Measurements from ENCODE around the gene LTBR. TPM values are rescaled to one million over a fixed set of nuclear protein-coding genes. Genes with fewer than 3 reads are reported as not detected.
A peak's percentile ranks its signal among the peaks of the same experiment; 100 is the strongest.

The LTBR gene
- total and polyA plus RNA-seq, 2 of the 4 experiments (the other 2 are of a cell fraction) = 19.7 to 62.5 TPM

- no peak for TF ChIP-seq FOS (IDR thresholded peaks at IDR 0.05; ENCODE audit: low read depth, low read length)
Measured at GRCh38 chr12:6374028-6374785, 9.8 kb upstream of the LTBR start (continued).

DNA sequence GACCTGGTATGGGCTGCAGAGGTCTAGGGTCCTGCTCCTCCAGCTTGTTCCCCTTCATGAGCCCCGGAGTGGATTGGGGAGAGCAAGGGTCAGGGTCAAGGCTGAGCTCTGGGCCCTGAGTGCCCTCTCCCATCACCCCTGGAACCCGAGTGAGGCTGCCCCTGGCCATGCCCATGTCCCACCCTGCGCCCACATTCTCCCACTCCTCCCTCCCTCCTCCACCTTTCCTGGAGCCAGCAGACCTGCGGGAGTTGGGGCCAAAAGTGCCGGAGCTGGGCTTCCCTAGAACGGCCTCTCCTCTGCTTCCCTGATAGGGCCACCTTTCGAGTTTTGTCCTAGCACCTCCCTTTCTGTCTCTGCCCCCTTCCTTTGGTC, 9.2 kb upstream of the LTBR start:
- no peak overlapping the region for H2AK5ac ChIP-seq (ENCODE audit: low read depth, low read length)
- BruUV-seq (replicated peaks) = no TSS peak
- H3K27ac ChIP-seq (ENCODE audit: insufficient read depth, low read length) = no peak overlapping the region
- H4K8ac ChIP-seq (ENCODE audit: low read depth in 2 of 2, low read length in 2 of 2) = no peak overlapping the region
- no peaks in the 10 kb centered on the region for H3K36me3 ChIP-seq (ENCODE audit: control insufficient read depth, insufficient read depth, low read length)
- no peaks in the 10 kb centered on the region for H4K20me1 ChIP-seq (ENCODE audit: insufficient read depth, low read length)
- no peak overlapping the region for H3K18ac ChIP-seq (ENCODE audit: low read depth, low read length)
- H2BK120ac ChIP-seq (ENCODE audit: low read depth, low read length) = no peak overlapping the region
- H3K4me2 ChIP-seq (ENCODE audit: low read depth, low read length) = no peak overlapping the region
- H2AK9ac ChIP-seq (replicated peaks; ENCODE audit: low read depth, low read length, poor library complexity) = no peak overlapping the region
- ATAC-seq (ENCODE audit: low read depth) = no peak
- intact Hi-C loops (cut with micrococcal nuclease) (no loop called here), in situ Hi-C loops (cut with MboI; ENCODE audit: low sequenced_read_pairs) (loop anchor here (5.0 kb wide), 1 partner anchor 37 kb away; no protein-coding TSS in a partner anchor), dilution Hi-C loops (cut with HindIII; ENCODE audit: low sequenced_read_pairs, unreplicated experiment) (no loop called here)
- H2BK5ac ChIP-seq (ENCODE audit: low read depth, low read length, poor library complexity, severe bottlenecking) = no peak overlapping the region
- H3K4ac ChIP-seq (ENCODE audit: low read depth, low read length) = peak overlapping the region; percentile 62; the same call in 1 of the 2 replicates
- H2BK15ac ChIP-seq (ENCODE audit: low read depth, low read length) = no peak overlapping the region
- no peak overlapping the region for H3K23ac ChIP-seq (ENCODE audit: low read depth, low read length)
- no peaks in the 10 kb centered on the region for H3K27me3 ChIP-seq (ENCODE audit: control insufficient read depth, insufficient read depth, low read length)
- DNase-seq = no peak
- no peak overlapping the region for H3K56ac ChIP-seq (ENCODE audit: extremely low read depth, insufficient read depth, low read length)
- peaks cover 20% of the 10 kb centered on the region for H3K9me1 ChIP-seq (ENCODE audit: insufficient read depth, low read length)
- no peak overlapping the region for H4K5ac ChIP-seq (ENCODE audit: low read depth, low read length)
- H3K4me1 ChIP-seq (ENCODE audit: control insufficient read depth, insufficient read depth, low read length) = peaks cover 33% of the 10 kb centered on the region
- no peak overlapping the region for H2AFZ ChIP-seq (replicated peaks; ENCODE audit: low read length, poor library complexity)
- H3K14ac ChIP-seq (replicated peaks; ENCODE audit: low read depth, low read length) = no peak overlapping the region
- WGBS, 2 experiments (ENCODE audit: extremely low coverage in 2 of 2, insufficient read length in 1 of 2) = 86% methylated on average over 5 of the region's 7 CpGs; no CpG with 5 or more reads in 1 of the 2 experiments
- ChIA-PET CTCF (interaction anchor here (0.6 to 1.8 kb wide), 2 partner anchors 40 to 282 kb away, joined by 3 to 5 read pairs; no protein-coding TSS in a partner anchor), POLR2A (ENCODE audit: unreplicated experiment) (no interaction called here)
- H3K9me3 ChIP-seq (ENCODE audit: control insufficient read depth, insufficient read depth, low read length) = no peaks in the 10 kb centered on the region
- H2BK20ac ChIP-seq (ENCODE audit: low read depth, low read length) = no peak overlapping the region
- no peak overlapping the region for H3K4me3 ChIP-seq (ENCODE audit: insufficient read depth, low read depth, low read length)
- peak overlapping the region; percentile 27; the same call in 1 of the 2 replicates for H4K91ac ChIP-seq (ENCODE audit: insufficient read depth, low read depth, low read length)
- no peak overlapping the region for H3K9ac ChIP-seq (ENCODE audit: low read depth, low read length)
- H3K79me1 ChIP-seq (ENCODE audit: low read depth in 1 of 2, low read length in 2 of 2) = no peaks in the 10 kb centered on the region; a peak in 1 of 4 replicates
- TF ChIP-seq NFE2L2 (IDR thresholded peaks at IDR 0.05; ENCODE audit: low read depth, low read length) (no peak), MXI1 (IDR thresholded peaks at IDR 0.05; ENCODE audit: borderline replicate concordance, low read depth, low read length) (no peak), BHLHE40 (IDR thresholded peaks at IDR 0.05; ENCODE audit: low read depth, low read length) (no peak), SMC3 (IDR thresholded peaks at IDR 0.05; ENCODE audit: low read depth, low read length) (no peak), CHD1 (IDR thresholded peaks at IDR 0.05; ENCODE audit: low read depth, low read length) (no peak), RAD21 (IDR thresholded peaks at IDR 0.05; ENCODE audit: low read length) (no peak), MAZ (IDR thresholded peaks at IDR 0.05; ENCODE audit: borderline replicate concordance, low read depth, low read length) (no peak), CEBPB (IDR thresholded peaks at IDR 0.05; ENCODE audit: low read depth, low read length) (no peak), MAFK (IDR thresholded peaks at IDR 0.05; ENCODE audit: low read depth, low read length) (no peak)
- TF ChIP-seq, protein P1, sequence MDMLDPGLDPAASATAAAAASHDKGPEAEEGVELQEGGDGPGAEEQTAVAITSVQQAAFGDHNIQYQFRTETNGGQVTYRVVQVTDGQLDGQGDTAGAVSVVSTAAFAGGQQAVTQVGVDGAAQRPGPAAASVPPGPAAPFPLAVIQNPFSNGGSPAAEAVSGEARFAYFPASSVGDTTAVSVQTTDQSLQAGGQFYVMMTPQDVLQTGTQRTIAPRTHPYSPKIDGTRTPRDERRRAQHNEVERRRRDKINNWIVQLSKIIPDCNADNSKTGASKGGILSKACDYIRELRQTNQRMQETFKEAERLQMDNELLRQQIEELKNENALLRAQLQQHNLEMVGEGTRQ (IDR thresholded peaks at IDR 0.05; ENCODE audit: low read depth, low read length) = no peak
- TF ChIP-seq, protein P2, sequence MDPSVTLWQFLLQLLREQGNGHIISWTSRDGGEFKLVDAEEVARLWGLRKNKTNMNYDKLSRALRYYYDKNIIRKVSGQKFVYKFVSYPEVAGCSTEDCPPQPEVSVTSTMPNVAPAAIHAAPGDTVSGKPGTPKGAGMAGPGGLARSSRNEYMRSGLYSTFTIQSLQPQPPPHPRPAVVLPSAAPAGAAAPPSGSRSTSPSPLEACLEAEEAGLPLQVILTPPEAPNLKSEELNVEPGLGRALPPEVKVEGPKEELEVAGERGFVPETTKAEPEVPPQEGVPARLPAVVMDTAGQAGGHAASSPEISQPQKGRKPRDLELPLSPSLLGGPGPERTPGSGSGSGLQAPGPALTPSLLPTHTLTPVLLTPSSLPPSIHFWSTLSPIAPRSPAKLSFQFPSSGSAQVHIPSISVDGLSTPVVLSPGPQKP (IDR thresholded peaks at IDR 0.05; ENCODE audit: borderline replicate concordance, low read depth, low read length) = no peak
- TF ChIP-seq, protein P3, sequence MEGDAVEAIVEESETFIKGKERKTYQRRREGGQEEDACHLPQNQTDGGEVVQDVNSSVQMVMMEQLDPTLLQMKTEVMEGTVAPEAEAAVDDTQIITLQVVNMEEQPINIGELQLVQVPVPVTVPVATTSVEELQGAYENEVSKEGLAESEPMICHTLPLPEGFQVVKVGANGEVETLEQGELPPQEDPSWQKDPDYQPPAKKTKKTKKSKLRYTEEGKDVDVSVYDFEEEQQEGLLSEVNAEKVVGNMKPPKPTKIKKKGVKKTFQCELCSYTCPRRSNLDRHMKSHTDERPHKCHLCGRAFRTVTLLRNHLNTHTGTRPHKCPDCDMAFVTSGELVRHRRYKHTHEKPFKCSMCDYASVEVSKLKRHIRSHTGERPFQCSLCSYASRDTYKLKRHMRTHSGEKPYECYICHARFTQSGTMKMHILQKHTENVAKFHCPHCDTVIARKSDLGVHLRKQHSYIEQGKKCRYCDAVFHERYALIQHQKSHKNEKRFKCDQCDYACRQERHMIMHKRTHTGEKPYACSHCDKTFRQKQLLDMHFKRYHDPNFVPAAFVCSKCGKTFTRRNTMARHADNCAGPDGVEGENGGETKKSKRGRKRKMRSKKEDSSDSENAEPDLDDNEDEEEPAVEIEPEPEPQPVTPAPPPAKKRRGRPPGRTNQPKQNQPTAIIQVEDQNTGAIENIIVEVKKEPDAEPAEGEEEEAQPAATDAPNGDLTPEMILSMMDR (conservative IDR thresholded peaks at IDR 0.05; ENCODE audit: low read depth, low read length) = no peak
